Measurements from ENCODE around the gene IPO11. TPM values are rescaled to one million over a fixed set of nuclear protein-coding genes. Genes with fewer than 3 reads are reported as not detected.

Gene IPO11
- total RNA-seq, 4 donors from 2014 or later, result 24.5 to 37.2 (median 32.2) TPM

GRCh38 chr5:62645223-62645622 lies 232.7 kb downstream of the IPO11 start:
- no peaks in the 10 kb centered on the region for H3K36me3 ChIP-seq
- H3K27me3 ChIP-seq, result no peaks in the 10 kb centered on the region
- no peak overlapping the region for H3K27ac ChIP-seq
- H3K9me3 ChIP-seq, result no peaks in the 10 kb centered on the region
- intact Hi-C loops (cut with DNase I), result no loop called here
- 89 to 91% methylated on average over 3 of the region's 3 CpGs for WGBS, 2 donors
- no peak for DNase-seq
- TF ChIP-seq POLR2A (IDR thresholded peaks at IDR 0.05) (no peak), CTCF (IDR thresholded peaks at IDR 0.05) (no peak)
- H3K4me3 ChIP-seq (replicated peaks in 1 of 3), result no peak overlapping the region
- no peaks in the 10 kb centered on the region for H3K4me1 ChIP-seq

- no peak for TF ChIP-seq CTCF (IDR thresholded peaks at IDR 0.05)
- no peak for TF ChIP-seq POLR2A (IDR thresholded peaks at IDR 0.05)
- H3K27me3 ChIP-seq, result no peaks in the 10 kb centered on the region
- H3K27ac ChIP-seq, result no peak overlapping the region
- DNase-seq, result no peak
- intact Hi-C loops (cut with DNase I), result no loop called here
- no peaks in the 10 kb centered on the region for H3K4me1 ChIP-seq
- H3K4me3 ChIP-seq (replicated peaks in 1 of 3), result no peak overlapping the region
- no peaks in the 10 kb centered on the region for H3K9me3 ChIP-seq
- H3K36me3 ChIP-seq, result no peaks in the 10 kb centered on the region
Measured at GRCh38 chr5:62647241-62647640, 234.7 kb downstream of the IPO11 start.

- Histone ChIP-seq H3K4me1 (no peaks in the 10 kb centered on the region), H3K36me3 (no peaks in the 10 kb centered on the region), H3K27me3 (no peaks in the 10 kb centered on the region), H3K27ac (no peak overlapping the region), H3K4me3 (replicated peaks in 1 of 3) (no peak overlapping the region), H3K9me3 (no peaks in the 10 kb centered on the region)
- DNase-seq, result no peak
- intact Hi-C loops (cut with DNase I), result no loop called here
- 85 to 88% methylated on average over 4 of the region's 4 CpGs for WGBS, 2 donors
- no peak for TF ChIP-seq CTCF (IDR thresholded peaks at IDR 0.05)
Measured at GRCh38 chr5:62649025-62649424, 236.5 kb downstream of the IPO11 start.

DNA sequence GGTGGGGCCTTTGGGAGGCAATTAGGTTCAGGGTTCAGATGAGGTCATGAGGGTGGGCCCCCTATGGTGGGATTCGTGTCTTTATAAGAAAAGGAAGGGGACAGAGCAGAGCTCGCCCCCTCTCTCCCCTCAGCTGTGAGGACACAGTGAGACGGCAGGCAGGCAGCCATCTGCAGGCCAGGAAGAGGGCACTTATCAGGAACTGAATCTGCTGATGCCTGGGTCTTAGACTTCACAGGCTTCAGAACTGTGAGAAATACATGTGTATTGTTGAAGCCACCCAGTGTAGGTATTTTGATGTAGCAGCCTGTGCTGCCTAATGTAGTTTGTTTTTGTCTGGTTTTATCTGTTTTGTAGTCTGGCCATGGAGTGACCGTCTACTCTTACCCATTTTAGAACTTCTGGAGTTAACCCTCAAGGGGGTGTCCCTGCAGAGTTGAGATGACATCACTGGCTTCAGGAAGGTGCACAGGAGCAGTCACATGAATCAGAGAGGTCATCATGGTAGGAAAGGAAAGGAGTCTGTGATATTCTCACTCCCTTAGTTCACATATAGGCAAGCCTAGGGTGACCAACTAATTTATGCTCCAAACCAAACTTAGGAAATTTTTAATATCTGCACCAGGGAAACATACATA lies 237.0 kb downstream of the IPO11 start:
- H3K4me3 ChIP-seq (replicated peaks in 1 of 3), result no peak overlapping the region
- DNase-seq, result no peak

DNA sequence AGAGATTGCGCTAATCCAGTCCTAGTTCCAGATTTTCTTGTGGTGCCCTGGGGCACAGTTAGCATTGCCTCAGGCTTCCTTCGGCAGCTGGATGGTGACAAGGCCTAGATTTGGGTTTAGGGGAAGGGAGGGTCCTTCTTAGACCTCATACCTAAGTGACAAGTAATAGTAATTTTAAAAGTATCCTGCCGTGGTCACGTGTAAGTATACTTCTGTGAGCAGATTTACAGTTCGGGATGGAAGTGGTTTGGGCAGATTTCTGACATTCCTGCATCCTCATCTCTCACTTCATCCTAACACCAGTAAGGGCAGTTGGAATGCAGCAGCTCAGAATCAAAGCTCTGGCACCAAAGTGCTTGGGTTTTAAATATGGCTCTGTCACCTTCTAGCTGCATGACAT lies 237.6 kb downstream of the IPO11 start:
- H3K36me3 ChIP-seq, result no peaks in the 10 kb centered on the region
- TF ChIP-seq CTCF (IDR thresholded peaks at IDR 0.05) (no peak), POLR2A (IDR thresholded peaks at IDR 0.05) (no peak)
- no peak overlapping the region for H3K4me3 ChIP-seq (replicated peaks in 1 of 3)
- DNase-seq, result no peak
- H3K4me1 ChIP-seq, result no peaks in the 10 kb centered on the region
- intact Hi-C loops (cut with DNase I), result no loop called here
- no peaks in the 10 kb centered on the region for H3K9me3 ChIP-seq
- no peak overlapping the region for H3K27ac ChIP-seq
- no peaks in the 10 kb centered on the region for H3K27me3 ChIP-seq
- WGBS, 2 donors, result 68 to 70% methylated on average over 5 of the region's 5 CpGs

More for the DNA sequence above, 237.0 kb downstream of the IPO11 start:
- TF ChIP-seq POLR2A (IDR thresholded peaks at IDR 0.05) (no peak), CTCF (IDR thresholded peaks at IDR 0.05) (no peak)
- Histone ChIP-seq H3K36me3 (no peaks in the 10 kb centered on the region), H3K27me3 (no peaks in the 10 kb centered on the region), H3K9me3 (no peaks in the 10 kb centered on the region), H3K4me1 (no peaks in the 10 kb centered on the region), H3K27ac (no peak overlapping the region)
- WGBS, 2 donors, result 65 to 72% methylated on average over 4 of the region's 4 CpGs
- intact Hi-C loops (cut with DNase I), result no loop called here

All from thyroid gland (tissue), 4 donors.